Panc1 (cell line): ENCODE data around the gene USP50. TPM values are rescaled to one million over a fixed set of nuclear protein-coding genes. Genes with fewer than 3 reads are reported as not detected.

Experiments used
- ATAC-seq: fragments of 200-7000 bp; cut with Tn5 transposase; 2 replicates; pipeline ENCODE4 v1.9.1; 2020; ENCODE audit warnings: mild to moderate bottlenecking, moderate library complexity
- BruUV-seq: library from RNA; stranded (reverse); fragments of 400-500 nt; replicated peaks from 2 replicates; lab custom pipeline; 2021; lab: Mats Ljungman, UMichigan
- CTCF ChIA-PET: fragments of 300-600 bp; sonication (Branson Sonifier 250); formaldehyde crosslinking; loops from one replicate; lab custom pipeline; 2022; ENCODE audit warnings: antibody characterized with exemption; lab: Charles Lee
- POLR2A ChIA-PET: fragments of 300-600 bp; sonication (Branson Sonifier 250); formaldehyde crosslinking; loops from one replicate; lab custom pipeline; 2022; ENCODE audit warnings: antibody characterized with exemption; lab: Charles Lee
- DNase-seq: peaks from one replicate; pipeline ENCODE4 v3.0.0-alpha.2; 2010; ENCODE audit warnings: low read depth, low spot score
- H3K27ac ChIP-seq: 2 replicates; pipeline ENCODE4 v1.5.1; 2011; ENCODE audit warnings: mild to moderate bottlenecking, low read length, inconsistent platforms
- H3K27me3 ChIP-seq: fragments of 200-500 bp; sonication (Bioruptor generic); 2 replicates; pipeline ENCODE4 v1.6.0; 2014; ENCODE audit warnings: low read length, inconsistent platforms; ENCODE audit not compliant: control insufficient read depth, insufficient read depth
- H3K36me3 ChIP-seq: fragments of 200-500 bp; sonication (Bioruptor generic); 2 replicates; pipeline ENCODE4 v1.5.1; 2014; ENCODE audit warnings: inconsistent platforms, mild to moderate bottlenecking, low read length, moderate library complexity; ENCODE audit not compliant: control insufficient read depth, insufficient read depth
- H3K4me1 ChIP-seq: 2 replicates; pipeline ENCODE4 v1.5.1; 2011; ENCODE audit warnings: inconsistent platforms, mild to moderate bottlenecking, low read length, moderate library complexity; ENCODE audit not compliant: control insufficient read depth, insufficient read depth
- H3K4me3 ChIP-seq, 2 experiments: 2 replicates each; pipeline ENCODE4 v1.5.1; 2011 to 2012; ENCODE audit warnings: low read depth in 2 of 2, low read length in 2 of 2, mild to moderate bottlenecking in 2 of 2, inconsistent platforms in 1 of 2, moderate library complexity in 1 of 2
- H3K9me3 ChIP-seq: fragments of 200-500 bp; sonication (Bioruptor generic); 2 replicates; pipeline ENCODE4 v1.5.1; 2014; ENCODE audit warnings: low read depth, mild to moderate bottlenecking, inconsistent platforms, low read length, moderate library complexity; ENCODE audit not compliant: control insufficient read depth, insufficient read depth
- CTCF ChIP-seq: fragments of 450-650 bp; IDR thresholded peaks from 2 replicates; pipeline ENCODE4 v1.5.1; 2017; ENCODE audit warnings: mild to moderate bottlenecking
- POLR2AphosphoS5 ChIP-seq: IDR thresholded peaks from 2 replicates; pipeline ENCODE4 v1.6.1; 2012; ENCODE audit warnings: mild to moderate bottlenecking, low read depth, low read length, moderate library complexity
- REST ChIP-seq, 2 experiments: IDR thresholded peaks; 2 replicates each; pipeline ENCODE4 v1.6.1; 2011 to 2012; ENCODE audit warnings: low read depth in 2 of 2, control low read depth in 1 of 2, low read length in 1 of 2, mild to moderate bottlenecking in 1 of 2, moderate library complexity in 1 of 2; ENCODE audit not compliant: insufficient read depth in 1 of 2
- SIN3A ChIP-seq: IDR thresholded peaks from 2 replicates; pipeline ENCODE4 v1.6.1; 2012; ENCODE audit warnings: low read depth, mild to moderate bottlenecking, low read length, moderate library complexity, borderline replicate concordance; ENCODE audit not compliant: insufficient read depth
- TCF7L2 ChIP-seq: IDR thresholded peaks from 2 replicates; pipeline ENCODE4 v1.6.1; 2011; ENCODE audit warnings: mild to moderate bottlenecking, low read depth, low read length, inconsistent platforms
- in situ Hi-C: cut with HindIII; loops from 2 replicates; pipeline ENCODE4 v1.10.0; 2016; ENCODE audit warnings: low sequenced_read_pairs, low pct_unique_long_range_greater_than_20kb
- intact Hi-C: fragments of 100-400 bp; cut with micrococcal nuclease; formaldehyde crosslinking; loops from one replicate; pipeline ENCODE4 v1.10.0; 2022; ENCODE audit not compliant: unreplicated experiment
- total RNA-seq: library from RNA; stranded (reverse); gene quantifications from one replicate; pipeline ENCODE4 v1.2.1, GENCODE V29; 2021; ENCODE audit not compliant: unreplicated experiment

USP50 gene
- total RNA-seq, 1 experiment from 2014 or later: not detected

GRCh38 chr15:50593761-50594160 lies 47.3 kb upstream of the USP50 start:
- ATAC-seq: no peak
- ChIA-PET POLR2A (no interaction called here), CTCF (no interaction called here)
- in situ Hi-C loops (no loop called here), intact Hi-C loops (no loop called here)
- Histone ChIP-seq H3K27ac (no peak overlapping the region), H3K4me3 (no peak overlapping the region), H3K9me3 (no peaks in the 10 kb centered on the region), H3K36me3 (peaks cover 48% of the 10 kb centered on the region), H3K27me3 (no peaks in the 10 kb centered on the region), H3K4me1 (no peaks in the 10 kb centered on the region)
- no TSS peak for BruUV-seq
- no peak for DNase-seq
- TF ChIP-seq POLR2AphosphoS5: no peak
- TF ChIP-seq REST (IDR thresholded peaks at IDR 0.05; ENCODE audit: insufficient read depth in 1 of 2, low read depth in 2 of 2, low read length in 1 of 2): no peak
- TF ChIP-seq TCF7L2: no peak
- no peak for TF ChIP-seq SIN3A
- TF ChIP-seq CTCF: no peak

GRCh38 chr15:50590288-50590687 lies 43.8 kb upstream of the USP50 start:
- Histone ChIP-seq H3K9me3 (no peaks in the 10 kb centered on the region), H3K27me3 (no peaks in the 10 kb centered on the region), H3K4me1 (no peaks in the 10 kb centered on the region), H3K4me3 (no peak overlapping the region), H3K27ac (no peak overlapping the region), H3K36me3 (peaks cover 62% of the 10 kb centered on the region)
- intact Hi-C loops (no loop called here), in situ Hi-C loops (no loop called here)
- POLR2A ChIA-PET: no interaction called here
- DNase-seq (no peak), ATAC-seq (no peak)
- CTCF ChIA-PET: interaction anchor here (0.7 kb wide), 1 partner anchor 317 kb away, joined by 5 read pairs; no protein-coding TSS in a partner anchor
- no TSS peak for BruUV-seq
- TF ChIP-seq SIN3A (no peak), POLR2AphosphoS5 (no peak), TCF7L2 (no peak), REST (IDR thresholded peaks at IDR 0.05; ENCODE audit: insufficient read depth in 1 of 2, low read depth in 2 of 2, low read length in 1 of 2) (no peak), CTCF (no peak)
